ENCODE data around the gene CHRFAM7A.
"Not testable (repeated sequence)": the region's sequence is repeated elsewhere in the genome, so short reads cannot be mapped to it uniquely, and the experiment has no call there.

Gene CHRFAM7A

GRCh38 chr15:30392766-30393663 is at the start of gene CHRFAM7A:
TSS of gene CHRFAM7A (minus strand) at chr15:30393540. CDS start at chr15:30383351, 10,189 bp downstream.
- DNase-seq (ENCODE audit: low spot score); in situ Hi-C loops (cut with MboI; ENCODE audit: low sequenced_read_pairs, unreplicated experiment): not testable (repeated sequence)

GRCh38 chr15:30438348-30438747 is 45.0 kb upstream of the CHRFAM7A start:
- DNase-seq (ENCODE audit: low spot score); in situ Hi-C loops (cut with MboI; ENCODE audit: low sequenced_read_pairs, unreplicated experiment): not testable (repeated sequence)

- in situ Hi-C loops (cut with MboI; ENCODE audit: low sequenced_read_pairs, unreplicated experiment); DNase-seq (ENCODE audit: low spot score): not testable (repeated sequence)
These were observed 42.5 kb upstream of the CHRFAM7A start for GRCh38 chr15:30435878-30436277.

- DNase-seq (ENCODE audit: low spot score); in situ Hi-C loops (cut with MboI; ENCODE audit: low sequenced_read_pairs, unreplicated experiment): not testable (repeated sequence)
These were observed 27.4 kb upstream of the CHRFAM7A start for GRCh38 chr15:30420723-30421122.

GRCh38 chr15:30414160-30414559 is 20.8 kb upstream of the CHRFAM7A start, which contains the start of gene GOLGA8R:
TSS of gene GOLGA8R (minus strand) at chr15:30414260. CDS start at chr15:30414162, 98 bp downstream.
- in situ Hi-C loops (cut with MboI; ENCODE audit: low sequenced_read_pairs, unreplicated experiment) = not testable (repeated sequence)

GRCh38 chr15:30407636-30408035 is 14.3 kb upstream of the CHRFAM7A start:
- DNase-seq (ENCODE audit: low spot score); in situ Hi-C loops (cut with MboI; ENCODE audit: low sequenced_read_pairs, unreplicated experiment): not testable (repeated sequence)

More at GRCh38 chr15:30414160-30414559, 20.8 kb upstream of the CHRFAM7A start, which contains the start of gene GOLGA8R:
- DNase-seq (ENCODE audit: low spot score) = not testable (repeated sequence)

- in situ Hi-C loops (cut with MboI; ENCODE audit: low sequenced_read_pairs, unreplicated experiment); DNase-seq (ENCODE audit: low spot score): not testable (repeated sequence)
These were observed 5.6 kb upstream of the CHRFAM7A start for GRCh38 chr15:30398988-30399387.

GRCh38 chr15:30393664-30393991 is 288 bp upstream of the CHRFAM7A start:
- DNase-seq (ENCODE audit: low spot score); in situ Hi-C loops (cut with MboI; ENCODE audit: low sequenced_read_pairs, unreplicated experiment): not testable (repeated sequence)

GRCh38 chr15:30386318-30386887 is 6.9 kb downstream of the CHRFAM7A start:
- in situ Hi-C loops (cut with MboI; ENCODE audit: low sequenced_read_pairs, unreplicated experiment); DNase-seq (ENCODE audit: low spot score): not testable (repeated sequence)

GRCh38 chr15:30377082-30377413 is 16.3 kb downstream of the CHRFAM7A start:
- in situ Hi-C loops (cut with MboI; ENCODE audit: low sequenced_read_pairs, unreplicated experiment); DNase-seq (ENCODE audit: low spot score): not testable (repeated sequence)

GRCh38 chr15:30376375-30377081 is 16.8 kb downstream of the CHRFAM7A start:
- in situ Hi-C loops (cut with MboI; ENCODE audit: low sequenced_read_pairs, unreplicated experiment); DNase-seq (ENCODE audit: low spot score): not testable (repeated sequence)

GRCh38 chr15:30375872-30376271 is 17.5 kb downstream of the CHRFAM7A start:
- DNase-seq (ENCODE audit: low spot score); in situ Hi-C loops (cut with MboI; ENCODE audit: low sequenced_read_pairs, unreplicated experiment): not testable (repeated sequence)

- in situ Hi-C loops (cut with MboI; ENCODE audit: low sequenced_read_pairs, unreplicated experiment) = not testable (repeated sequence)
These were observed 18.5 kb downstream of the CHRFAM7A start for GRCh38 chr15:30374862-30375261.

GRCh38 chr15:30368271-30368670 is 25.1 kb downstream of the CHRFAM7A start:
- DNase-seq (ENCODE audit: low spot score); in situ Hi-C loops (cut with MboI; ENCODE audit: low sequenced_read_pairs, unreplicated experiment): not testable (repeated sequence)

More at GRCh38 chr15:30374862-30375261, 18.5 kb downstream of the CHRFAM7A start:
- DNase-seq (ENCODE audit: low spot score) = not testable (repeated sequence)

- DNase-seq (ENCODE audit: low spot score); in situ Hi-C loops (cut with MboI; ENCODE audit: low sequenced_read_pairs, unreplicated experiment): not testable (repeated sequence)
These were observed 26.1 kb downstream of the CHRFAM7A start for GRCh38 chr15:30367246-30367645.

- in situ Hi-C loops (cut with MboI; ENCODE audit: low sequenced_read_pairs, unreplicated experiment); DNase-seq (ENCODE audit: low spot score): not testable (repeated sequence)
These were observed 31.9 kb downstream of the CHRFAM7A start for GRCh38 chr15:30361404-30361803.

GRCh38 chr15:30360990-30361389 is 32.4 kb downstream of the CHRFAM7A start:
- in situ Hi-C loops (cut with MboI; ENCODE audit: low sequenced_read_pairs, unreplicated experiment); DNase-seq (ENCODE audit: low spot score): not testable (repeated sequence)

GRCh38 chr15:30355043-30355442 is 38.3 kb downstream of the CHRFAM7A start:
- DNase-seq (ENCODE audit: low spot score); in situ Hi-C loops (cut with MboI; ENCODE audit: low sequenced_read_pairs, unreplicated experiment): not testable (repeated sequence)

- DNase-seq (ENCODE audit: low spot score); in situ Hi-C loops (cut with MboI; ENCODE audit: low sequenced_read_pairs, unreplicated experiment): not testable (repeated sequence)
These were observed 43.5 kb downstream of the CHRFAM7A start for GRCh38 chr15:30349803-30350202.
